HepG2 (cell line): ENCODE data around the gene ADCY10. TPM values are rescaled to one million over a fixed set of nuclear protein-coding genes. Genes with fewer than 3 reads are reported as not detected.

Source experiments
- ATAC-seq: fragments of 200-7000 bp; cut with Tn5 transposase; 3 replicates; pipeline ENCODE4 v1.9.1; 2020; ENCODE audit warnings: mild to moderate bottlenecking, moderate library complexity
- BruUV-seq: library from RNA; stranded (reverse); fragments of 400-500 nt; replicated peaks from 2 replicates; lab custom pipeline; 2021; lab: Mats Ljungman, UMichigan
- CTCF ChIA-PET: fragments of 300-600 bp; formaldehyde crosslinking; extraction: SDS; loops from one replicate; lab custom pipeline; 2021; ENCODE audit warnings: low total read pairs, inconsistent platforms, low intra/inter-chr PET ratio; lab: Yijun Ruan, JAX
- POLR2A ChIA-PET: fragments of 350-600 bp; sonication (Branson Sonifier 250); formaldehyde crosslinking; loops from one replicate; lab custom pipeline; 2020; ENCODE audit warnings: antibody characterized with exemption, inconsistent platforms; lab: Yijun Ruan, JAX
- DNase-seq: peaks from one replicate; pipeline ENCODE4 v3.0.0-alpha.2; 2015; ENCODE audit warnings: low spot score
- FAIRE-seq: peaks from 3 replicates; lab custom pipeline; 2011; peaks lifted over from hg19 to GRCh38; lab: Jason Lieb, UNC
- H2AFZ ChIP-seq: one replicate; pipeline ENCODE4 v1.6.1; 2011; ENCODE audit warnings: low read length, inconsistent platforms
- H3K27ac ChIP-seq: fragments of 300-600 bp; 3 replicates; pipeline ENCODE4 v1.8.0; 2011; ENCODE audit warnings: mixed run types, mild to moderate bottlenecking, mixed read lengths, low read length, inconsistent platforms; ENCODE audit not compliant: insufficient read depth; ENCODE audit errors: extremely low read length
- H3K27me3 ChIP-seq, 2 experiments: fragments of 200-600 bp in 1 of 2; 2 replicates in 1 of 2; 3 replicates in 1 of 2; pipeline versions ENCODE4 v1.6.0 to v1.8.0; 2011; ENCODE audit warnings: low read length in 2 of 2, mild to moderate bottlenecking in 2 of 2, moderate library complexity in 2 of 2, inconsistent platforms in 1 of 2; ENCODE audit not compliant: insufficient read depth in 2 of 2, control insufficient read depth in 1 of 2
- H3K36me3 ChIP-seq, 2 experiments: fragments of 200-600 bp in 1 of 2; replicated peaks in 1 of 2; 2 replicates in 1 of 2; 3 replicates in 1 of 2; pipeline versions ENCODE4 v1.5.1 to v1.8.0; 2011; ENCODE audit warnings: low read length in 2 of 2, inconsistent platforms in 1 of 2; ENCODE audit not compliant: insufficient read depth in 2 of 2, control insufficient read depth in 1 of 2
- H3K4me1 ChIP-seq: 2 replicates; pipeline ENCODE4 v1.5.1; 2012; ENCODE audit warnings: low read length, inconsistent platforms; ENCODE audit not compliant: insufficient read depth
- H3K4me2 ChIP-seq: 2 replicates; pipeline ENCODE4 v1.6.0; 2011; ENCODE audit warnings: low read depth, low read length, inconsistent platforms
- H3K4me3 ChIP-seq, 3 experiments: fragments of 200-600 bp in 1 of 3; sonication (generic), shearing (Covaris generic) in 1 of 3; replicated peaks in 1 of 3; 2 replicates each; pipeline ENCODE4 v1.5.1; 2011 to 2016; ENCODE audit warnings: low read length in 3 of 3, inconsistent platforms in 2 of 3, low read depth in 2 of 3, mild to moderate bottlenecking in 2 of 3, control low read depth in 1 of 3, mixed read lengths in 1 of 3; ENCODE audit not compliant: insufficient read depth in 1 of 3
- H3K79me2 ChIP-seq: one replicate; pipeline ENCODE4 v1.6.1; 2011; ENCODE audit warnings: low read length, inconsistent platforms; ENCODE audit not compliant: insufficient read depth
- H3K9ac ChIP-seq: 2 replicates; pipeline ENCODE4 v1.6.0; 2011; ENCODE audit warnings: mild to moderate bottlenecking, low read depth, low read length, inconsistent platforms; ENCODE audit not compliant: insufficient read depth
- H3K9me3 ChIP-seq: 2 replicates; pipeline ENCODE4 v1.5.1; 2012; ENCODE audit warnings: mild to moderate bottlenecking, low read length
- H4K20me1 ChIP-seq: 2 replicates; pipeline ENCODE4 v1.6.0; 2011; ENCODE audit warnings: inconsistent platforms, mild to moderate bottlenecking, low read length, moderate library complexity; ENCODE audit not compliant: insufficient read depth
- AGO2 ChIP-seq: fragments of 200-400 bp; formaldehyde crosslinking; optimal IDR thresholded peaks from 2 replicates; pipeline ENCODE3; 2017; ENCODE audit warnings: mild to moderate bottlenecking, low read depth, low read length, moderate library complexity
- CAMTA2 ChIP-seq: sonication (generic); formaldehyde crosslinking; IDR thresholded peaks from 2 replicates; pipeline ENCODE4 v1.4.0; 2020; ENCODE audit warnings: mild to moderate bottlenecking, missing genetic modification reagents, borderline replicate concordance
- EEA1 ChIP-seq: sonication (generic); formaldehyde crosslinking; IDR thresholded peaks from 2 replicates; pipeline ENCODE4 v1.5.1; 2020; ENCODE audit warnings: mild to moderate bottlenecking, missing genetic modification reagents, borderline replicate concordance
- KMT2A ChIP-seq: sonication (generic); formaldehyde crosslinking; IDR thresholded peaks from 2 replicates; pipeline ENCODE4 v1.4.0; 2020; ENCODE audit warnings: missing genetic modification reagents
- NBN ChIP-seq: fragments of 450-650 bp; conservative IDR thresholded peaks from 2 replicates; pipeline ENCODE4 v1.6.1; 2017
- SMARCE1 ChIP-seq: fragments of 450-650 bp; IDR thresholded peaks from 2 replicates; pipeline ENCODE4 v1.6.1; 2017; ENCODE audit warnings: borderline replicate concordance
- SOX6 ChIP-seq, 2 experiments: fragments of 450-650 bp in 1 of 2; sonication (generic) in 1 of 2; formaldehyde crosslinking in 1 of 2; IDR thresholded peaks; 2 replicates each; pipeline versions ENCODE4 v1.4.0 to v1.6.1; 2017 to 2020; ENCODE audit warnings: antibody characterized with exemption in 1 of 2, mild to moderate bottlenecking in 1 of 2, missing genetic modification reagents in 1 of 2
- ZC3H4 ChIP-seq: sonication (generic); formaldehyde crosslinking; IDR thresholded peaks from 2 replicates; pipeline ENCODE4 v1.4.0; 2020; ENCODE audit warnings: missing genetic modification reagents, borderline replicate concordance
- ZFX ChIP-seq: sonication (generic); formaldehyde crosslinking; IDR thresholded peaks from 2 replicates; pipeline ENCODE4 v1.4.0; 2020; ENCODE audit warnings: mild to moderate bottlenecking, low read depth, missing genetic modification reagents, moderate library complexity
- ZNF263 ChIP-seq: sonication (generic); formaldehyde crosslinking; IDR thresholded peaks from 2 replicates; pipeline ENCODE4 v1.4.0; 2020; ENCODE audit warnings: missing genetic modification reagents
- ZNF329 ChIP-seq: sonication (generic); formaldehyde crosslinking; IDR thresholded peaks from 2 replicates; pipeline ENCODE4 v1.9.0; 2021; ENCODE audit warnings: low read depth, mild to moderate bottlenecking, missing genetic modification reagents
- ZNF354B ChIP-seq: sonication (generic); formaldehyde crosslinking; IDR thresholded peaks from 2 replicates; pipeline ENCODE4 v1.8.0; 2022; ENCODE audit warnings: mild to moderate bottlenecking, missing genetic modification reagents
- ZNF468 ChIP-seq: sonication (generic); formaldehyde crosslinking; IDR thresholded peaks from 2 replicates; pipeline ENCODE4 v1.8.0; 2022; ENCODE audit warnings: mild to moderate bottlenecking, moderate library complexity, missing genetic modification reagents
- ZNF574 ChIP-seq: sonication (generic); formaldehyde crosslinking; IDR thresholded peaks from 2 replicates; pipeline ENCODE4 v1.4.0; 2020; ENCODE audit warnings: missing genetic modification reagents
- ZNF850 ChIP-seq: sonication (generic); formaldehyde crosslinking; conservative IDR thresholded peaks from 2 replicates; pipeline ENCODE4 v1.9.0; 2021; ENCODE audit warnings: mild to moderate bottlenecking, missing genetic modification reagents
- WGBS: methylation state at CpG from one replicate; pipeline ENCODE4 v1.1.6; 2017; ENCODE audit warnings: low lambda C conversion rate; 5-methylcytosine and 5-hydroxymethylcytosine counted together
- in situ Hi-C: cut with HindIII; loops from 2 replicates; pipeline ENCODE4 v1.10.0; 2017; ENCODE audit warnings: low pct_unique_long_range_greater_than_20kb; ENCODE audit not compliant: extremely low pct_ligation_motif_present
- intact Hi-C: fragments of 100-400 bp; cut with micrococcal nuclease; formaldehyde crosslinking; loops from one replicate; pipeline ENCODE4 v1.10.0; 2022; ENCODE audit not compliant: unreplicated experiment
- polyA plus RNA-seq, 8 experiments: library from polyadenylated mRNA; depleted of rRNA in 3 of 8; stranded (reverse) in 7 of 8; unstranded in 1 of 8; fragments of >200 nt; fragmentation: Illumina TruSeq in 4 of 8; extraction: Trizol in 4 of 8; gene quantifications; 2 replicates each; pipeline versions ENCODE4 v1.2.1 to v1.2.3, GENCODE V29; 2011 to 2016; ENCODE audit warnings: low read depth in 4 of 8, missing spikeins in 1 of 8, mixed read lengths in 1 of 8; ENCODE audit not compliant: insufficient read depth in 1 of 8
- total RNA-seq, 5 experiments: library from RNA; depleted of rRNA; stranded (reverse); fragments of >200 nt; fragmentation: Illumina TruSeq; extraction: Trizol; gene quantifications; 2 replicates each; pipeline ENCODE4 v1.2.3, GENCODE V29; 2016; ENCODE audit warnings: low read depth in 1 of 5
- TF ChIP-seq, protein P1 (sequence below): sonication (generic); formaldehyde crosslinking; IDR thresholded peaks from 2 replicates; pipeline ENCODE4 v1.4.0; 2020; ENCODE audit warnings: mild to moderate bottlenecking, low read depth, missing genetic modification reagents
- TF ChIP-seq, protein P2 (sequence below): sonication (generic); formaldehyde crosslinking; IDR thresholded peaks from 2 replicates; pipeline ENCODE4 v1.9.0; 2021; ENCODE audit warnings: missing genetic modification reagents, borderline replicate concordance

ADCY10 gene
- total and polyA plus RNA-seq, 2 of the 13 experiments (the other 11 are each of a cell fraction or from before 2014, with no cell fraction given): 0.02 to 0.03 TPM

DNA sequence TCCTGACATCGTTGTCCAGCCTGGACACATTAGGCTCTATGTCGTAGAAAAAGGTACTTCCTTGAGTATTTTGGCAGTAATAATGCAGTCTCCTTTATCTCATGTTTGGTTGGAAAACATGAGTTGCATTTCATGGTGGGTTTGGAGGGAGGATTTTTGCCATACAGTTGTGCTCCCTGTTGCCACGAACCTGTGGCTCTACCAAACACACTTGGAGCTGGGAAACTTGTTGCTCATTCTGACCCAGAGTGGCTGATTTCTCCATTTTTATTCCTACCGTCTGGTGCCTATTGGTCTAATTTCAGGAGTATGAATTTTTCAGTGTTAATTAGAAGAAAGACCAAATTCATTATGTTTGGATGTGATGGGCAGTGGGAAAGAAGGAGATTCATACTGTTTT is 141.5 kb downstream of the ADCY10 start:
- no peak overlapping the region for H3K4me2 ChIP-seq
- DNase-seq (no peak), ATAC-seq (no peak), FAIRE-seq (no peak)
- 97% methylated on average over 4 of the region's 4 CpGs for WGBS
- H3K27me3 ChIP-seq: no peaks in the 10 kb centered on the region
- no TSS peak for BruUV-seq
- no peaks in the 10 kb centered on the region for H4K20me1 ChIP-seq
- no peaks in the 10 kb centered on the region for H3K79me2 ChIP-seq
- H3K27ac ChIP-seq: no peak overlapping the region
- intact Hi-C loops: no loop called here
- H3K9ac ChIP-seq: no peak overlapping the region
- ChIA-PET POLR2A (no interaction called here), CTCF (no interaction called here)
- H3K4me3 ChIP-seq: no peak overlapping the region
- in situ Hi-C loops: no loop called here
- TF ChIP-seq EEA1 (CRISPR knock-in tag) (no peak), ZNF263 (CRISPR knock-in tag) (no peak), KMT2A (CRISPR knock-in tag) (no peak), CAMTA2 (CRISPR knock-in tag) (no peak), ZNF574 (no peak), NBN (no peak), ZNF329 (no peak), SMARCE1 (no peak), SOX6 (IDR thresholded peaks at IDR 0.05) (no peak), SOX6 (CRISPR knock-in tag; IDR thresholded peaks at IDR 0.05) (no peak), ZC3H4 (CRISPR knock-in tag) (no peak), AGO2 (no peak), ZNF850 (no peak), ZNF354B (CRISPR knock-in tag) (no peak), ZNF468 (CRISPR knock-in tag) (no peak), ZFX (CRISPR knock-in tag) (no peak)
- TF ChIP-seq, protein P1, sequence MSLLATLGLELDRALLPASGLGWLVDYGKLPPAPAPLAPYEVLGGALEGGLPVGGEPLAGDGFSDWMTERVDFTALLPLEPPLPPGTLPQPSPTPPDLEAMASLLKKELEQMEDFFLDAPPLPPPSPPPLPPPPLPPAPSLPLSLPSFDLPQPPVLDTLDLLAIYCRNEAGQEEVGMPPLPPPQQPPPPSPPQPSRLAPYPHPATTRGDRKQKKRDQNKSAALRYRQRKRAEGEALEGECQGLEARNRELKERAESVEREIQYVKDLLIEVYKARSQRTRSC: no peak
- TF ChIP-seq, protein P2, sequence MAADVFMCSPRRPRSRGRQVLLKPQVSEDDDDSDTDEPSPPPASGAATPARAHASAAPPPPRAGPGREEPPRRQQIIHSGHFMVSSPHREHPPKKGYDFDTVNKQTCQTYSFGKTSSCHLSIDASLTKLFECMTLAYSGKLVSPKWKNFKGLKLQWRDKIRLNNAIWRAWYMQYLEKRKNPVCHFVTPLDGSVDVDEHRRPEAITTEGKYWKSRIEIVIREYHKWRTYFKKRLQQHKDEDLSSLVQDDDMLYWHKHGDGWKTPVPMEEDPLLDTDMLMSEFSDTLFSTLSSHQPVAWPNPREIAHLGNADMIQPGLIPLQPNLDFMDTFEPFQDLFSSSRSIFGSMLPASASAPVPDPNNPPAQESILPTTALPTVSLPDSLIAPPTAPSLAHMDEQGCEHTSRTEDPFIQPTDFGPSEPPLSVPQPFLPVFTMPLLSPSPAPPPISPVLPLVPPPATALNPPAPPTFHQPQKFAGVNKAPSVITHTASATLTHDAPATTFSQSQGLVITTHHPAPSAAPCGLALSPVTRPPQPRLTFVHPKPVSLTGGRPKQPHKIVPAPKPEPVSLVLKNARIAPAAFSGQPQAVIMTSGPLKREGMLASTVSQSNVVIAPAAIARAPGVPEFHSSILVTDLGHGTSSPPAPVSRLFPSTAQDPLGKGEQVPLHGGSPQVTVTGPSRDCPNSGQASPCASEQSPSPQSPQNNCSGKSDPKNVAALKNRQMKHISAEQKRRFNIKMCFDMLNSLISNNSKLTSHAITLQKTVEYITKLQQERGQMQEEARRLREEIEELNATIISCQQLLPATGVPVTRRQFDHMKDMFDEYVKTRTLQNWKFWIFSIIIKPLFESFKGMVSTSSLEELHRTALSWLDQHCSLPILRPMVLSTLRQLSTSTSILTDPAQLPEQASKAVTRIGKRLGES (CRISPR knock-in tag): no peak
- no peaks in the 10 kb centered on the region for H3K9me3 ChIP-seq
- no peaks in the 10 kb centered on the region for H3K4me1 ChIP-seq
- peaks cover 7 to 75% of the 10 kb centered on the region in 2 experiments for H3K36me3 ChIP-seq
- no peak overlapping the region for H2AFZ ChIP-seq
